GM18502 (cell line): ENCODE results near the gene DLG5.

Experiments
- ATAC-seq: cut with Tn5 transposase; IDR thresholded peaks from one replicate; pipeline ENCODE4 v1.9.1; 2021; ENCODE audit warnings: mild to moderate bottlenecking; ENCODE audit not compliant: unreplicated experiment, poor library complexity

DLG5 gene

GRCh38 chr10:77896058-77896457 is 30.5 kb downstream of the DLG5 start:
- no peak for ATAC-seq

DNA sequence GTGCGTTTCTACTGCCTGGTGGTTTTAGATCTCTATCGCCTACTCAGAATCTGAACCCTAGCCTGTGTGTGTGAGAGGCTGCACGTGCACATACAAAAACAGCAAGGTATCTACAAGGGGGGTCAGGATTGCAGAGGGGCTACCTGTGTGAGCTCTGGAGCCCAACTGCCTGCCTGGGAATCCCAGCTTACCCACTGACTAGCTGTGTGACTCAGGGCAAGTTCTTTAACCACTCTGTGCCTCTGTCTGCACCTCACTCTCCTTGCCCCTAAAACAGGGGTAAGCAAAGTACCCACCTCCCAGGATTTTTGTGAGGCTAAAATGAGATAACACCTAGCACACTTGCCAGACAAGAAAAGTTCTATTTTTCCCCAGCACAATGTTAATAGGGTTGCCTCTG is 32.5 kb downstream of the DLG5 start:
- no peak for ATAC-seq

GRCh38 chr10:77893386-77893785 is 33.2 kb downstream of the DLG5 start:
- no peak for ATAC-seq

DNA sequence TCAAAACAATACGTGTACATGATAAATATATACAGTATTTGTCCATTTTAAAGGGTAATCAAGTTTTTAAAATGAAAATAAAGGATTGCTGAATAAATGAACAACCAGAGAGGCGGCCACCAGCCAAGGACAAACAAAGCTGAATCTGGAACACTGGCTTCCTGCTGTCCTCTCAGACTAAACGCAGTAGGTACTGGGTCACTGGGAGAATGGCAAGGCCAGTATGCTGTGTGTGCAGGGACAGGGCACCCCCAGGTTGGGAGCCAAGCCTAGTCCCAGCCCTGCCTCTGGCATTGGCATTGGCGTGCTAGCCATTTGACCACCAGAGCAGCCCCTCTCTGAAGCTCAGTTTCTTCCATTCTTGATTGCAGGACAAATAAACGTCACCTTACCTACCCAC is 33.8 kb downstream of the DLG5 start:
- ATAC-seq: no peak

- no peak for ATAC-seq
Observed at GRCh38 chr10:77892021-77892739, 34.4 kb downstream of the DLG5 start.

- no peak for ATAC-seq
Observed at GRCh38 chr10:77890097-77890496, 36.5 kb downstream of the DLG5 start.

DNA sequence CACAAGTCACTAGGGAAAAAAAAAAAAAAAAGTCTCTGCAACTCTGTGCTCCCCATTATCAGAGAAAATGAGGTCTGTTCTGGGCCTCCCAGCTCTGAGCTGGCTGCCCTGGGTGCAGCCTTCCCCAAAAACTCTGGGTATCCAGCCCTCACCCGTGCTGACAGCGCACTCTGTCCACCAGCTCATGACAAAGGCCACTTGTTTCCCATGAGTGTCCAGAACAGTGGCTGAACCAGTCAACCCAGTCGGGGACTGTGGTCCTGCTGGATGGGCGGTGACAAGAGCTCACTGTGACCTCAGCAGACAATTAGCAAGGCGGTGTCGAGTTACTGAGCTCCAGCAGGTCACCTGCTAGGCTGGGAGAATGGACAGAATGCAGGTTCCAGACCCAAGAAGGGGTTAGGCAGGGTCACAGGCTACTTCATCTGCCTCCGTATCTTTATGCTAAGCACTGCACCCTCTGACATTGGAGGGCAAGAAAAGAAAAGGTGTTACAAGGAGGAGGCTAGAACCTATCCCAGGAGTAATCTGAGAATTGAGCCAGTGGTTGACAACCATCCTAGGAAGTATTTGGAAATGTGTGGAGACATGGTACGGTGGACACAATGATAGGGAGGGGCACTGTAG is 37.2 kb downstream of the DLG5 start:
- ATAC-seq: no peak

- no peak for ATAC-seq
Observed at GRCh38 chr10:77888356-77888703, 38.2 kb downstream of the DLG5 start.

- ATAC-seq: no peak
Observed at GRCh38 chr10:77887631-77888355, 38.8 kb downstream of the DLG5 start.

DNA sequence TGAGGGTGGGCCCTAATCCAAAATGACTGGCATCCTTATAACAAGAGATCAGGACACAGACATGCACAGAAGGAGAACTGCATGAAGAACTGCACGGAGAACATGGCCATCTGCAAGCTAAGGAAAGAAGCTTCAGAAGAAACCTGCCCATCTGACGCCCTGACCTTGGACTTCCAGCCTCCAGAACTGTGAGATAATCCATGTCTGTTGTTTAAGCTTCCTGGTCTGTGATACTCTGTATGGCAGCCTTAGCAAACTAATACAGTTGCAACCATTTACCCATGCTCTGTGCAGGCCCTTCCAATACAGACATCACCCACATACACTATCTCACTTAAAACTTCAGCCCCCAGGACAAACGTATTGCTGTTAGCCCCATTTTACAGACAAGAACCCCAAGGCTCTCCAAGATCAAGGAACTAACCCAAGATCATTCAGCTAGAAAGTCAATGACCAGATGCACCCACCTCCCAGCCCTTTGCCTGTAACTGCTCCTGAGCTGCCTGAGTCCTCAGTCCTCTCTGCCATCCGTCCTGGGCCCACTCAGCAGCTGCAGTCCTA is 39.7 kb downstream of the DLG5 start:
- ATAC-seq: no peak

- no peak for ATAC-seq
Observed at GRCh38 chr10:77884181-77884580, 42.4 kb downstream of the DLG5 start.

DNA sequence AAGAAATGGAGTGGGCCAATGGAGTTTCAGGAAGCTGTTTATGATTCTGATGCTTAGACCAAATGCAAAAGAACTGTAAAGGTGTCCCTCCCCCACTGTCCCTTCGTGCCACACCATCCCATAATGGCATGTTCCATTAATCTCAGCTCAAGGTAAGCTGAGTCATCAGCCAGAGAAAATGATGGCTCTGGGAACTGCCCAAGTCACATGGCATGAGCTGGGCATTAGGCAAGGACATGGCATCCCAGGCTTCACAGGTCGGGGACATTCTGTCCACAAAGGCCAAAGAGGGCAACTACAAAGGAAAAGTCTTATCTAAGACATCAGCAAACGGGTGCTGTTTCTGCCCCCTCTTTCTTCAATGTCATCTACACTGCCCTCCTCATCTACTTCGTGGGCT is 44.9 kb downstream of the DLG5 start:
- no peak for ATAC-seq

DNA sequence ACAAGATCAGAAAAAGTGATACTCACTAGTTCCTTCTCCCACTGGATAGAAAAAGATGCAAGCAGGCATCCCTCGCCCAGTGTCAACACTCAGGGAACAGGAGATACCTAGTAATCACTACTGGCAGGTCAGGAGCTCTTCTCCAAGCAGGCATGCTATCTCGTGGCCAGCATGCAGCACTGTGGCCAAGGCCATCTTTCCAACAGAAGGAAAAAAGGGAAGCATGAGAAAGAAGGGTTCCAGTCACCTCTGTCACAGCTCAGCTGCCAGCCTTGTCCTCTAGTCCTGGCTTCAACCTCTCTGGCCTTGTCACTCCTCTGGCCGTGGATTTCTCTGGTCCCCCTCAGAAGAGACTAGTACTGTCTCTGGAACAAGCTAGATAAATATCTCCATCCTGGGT is 45.3 kb downstream of the DLG5 start:
- no peak for ATAC-seq

- ATAC-seq: no peak
Observed at GRCh38 chr10:77879710-77880109, 46.8 kb downstream of the DLG5 start.

GRCh38 chr10:77879065-77879464 is 47.5 kb downstream of the DLG5 start:
- no peak for ATAC-seq

DNA sequence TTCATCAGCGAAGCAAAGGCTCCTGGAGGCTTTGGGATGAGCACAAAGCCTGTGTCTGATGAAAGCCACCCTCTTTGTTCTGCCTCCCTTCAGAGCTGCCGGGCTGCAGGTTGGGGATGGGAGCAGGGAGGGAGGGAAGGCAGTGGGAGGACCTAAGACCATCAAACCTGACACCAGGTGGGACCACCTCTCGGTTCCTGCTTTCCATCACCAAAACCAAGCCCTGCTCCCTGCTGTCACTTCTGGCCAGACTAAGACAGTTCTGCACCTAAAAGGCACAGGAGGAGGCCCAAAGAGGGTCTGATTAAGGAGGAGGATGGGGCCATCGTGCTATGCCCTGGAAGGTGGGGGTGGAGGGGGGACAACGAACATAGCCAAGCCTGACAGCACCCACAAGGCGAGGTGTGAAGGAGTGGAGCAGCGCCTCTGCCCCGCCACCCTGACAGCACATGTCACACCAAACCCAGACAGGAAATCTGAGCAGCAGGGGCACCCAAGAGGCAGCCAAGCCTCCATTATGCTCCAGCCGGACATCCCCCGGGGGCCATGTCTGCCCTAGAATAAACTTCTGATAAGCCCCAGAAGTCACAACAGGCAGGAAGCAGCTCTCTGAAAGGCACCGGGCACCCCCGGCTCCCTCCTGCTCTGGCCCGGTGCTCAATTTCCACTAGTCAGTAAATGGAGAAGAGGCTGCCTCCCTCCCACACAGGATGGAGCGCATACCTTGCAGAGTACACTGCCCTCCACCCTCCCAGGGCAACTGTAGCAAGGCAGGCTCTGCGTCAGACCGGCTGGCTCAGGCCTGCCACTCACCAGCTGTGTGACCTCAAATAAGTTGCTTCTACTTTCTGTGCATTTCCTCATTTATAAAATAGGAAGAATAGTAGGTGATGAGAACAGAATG is 48.9 kb downstream of the DLG5 start:
- peak; percentile 78 for ATAC-seq

DNA sequence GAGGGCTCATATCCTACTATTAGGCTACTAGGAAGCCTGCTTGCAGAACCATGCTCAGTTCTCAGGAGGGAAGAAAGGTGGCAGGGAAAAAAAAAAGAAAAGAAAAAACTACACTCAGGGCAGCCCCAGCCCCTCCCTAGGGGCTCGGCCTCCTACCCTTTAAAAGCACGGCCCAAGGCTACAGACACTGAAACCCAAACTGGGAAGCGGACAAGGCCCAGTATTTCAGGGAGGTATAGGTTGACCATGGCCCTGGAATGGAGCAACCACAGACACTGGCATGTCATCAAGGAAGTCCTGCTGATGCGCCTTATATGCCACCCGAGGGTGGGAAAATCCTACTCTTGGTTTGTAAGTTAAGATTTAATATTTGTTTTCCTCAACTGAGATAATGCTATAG is 50.8 kb downstream of the DLG5 start:
- no peak for ATAC-seq

GRCh38 chr10:77874872-77875271 is 51.7 kb downstream of the DLG5 start:
- no peak for ATAC-seq

GRCh38 chr10:77873536-77874380 is 52.8 kb downstream of the DLG5 start:
- ATAC-seq: peak; percentile 82
